WTC11 (cell line): ENCODE results near the gene CDCA8. TPM values are rescaled to one million over a fixed set of nuclear protein-coding genes. Genes with fewer than 3 reads are reported as not detected.

Source experiments
- ATAC-seq: fragments of 200-7000 bp; cut with Tn5 transposase; 2 replicates; pipeline ENCODE4 v1.10.0; 2021; ENCODE audit warnings: mild to moderate bottlenecking, moderate library complexity
- CTCF ChIA-PET: fragments of 300-600 bp; sonication (Branson Sonifier 250); formaldehyde crosslinking; loops from one replicate; lab custom pipeline; 2021; ENCODE audit warnings: antibody characterized with exemption; lab: Charles Lee
- POLR2A ChIA-PET: fragments of 350-600 bp; sonication (Branson Sonifier 250); formaldehyde crosslinking; loops from one replicate; lab custom pipeline; 2021; ENCODE audit warnings: antibody characterized with exemption; lab: Charles Lee
- DNase-seq: peaks from one replicate; pipeline ENCODE4 v3.0.0; 2021; ENCODE audit warnings: low spot score
- H3K27ac Mint-ChIP-seq: 2 replicates; pipeline ENCODE4 v1.8.0; 2021; ENCODE audit warnings: mixed read lengths
- H3K27me3 Mint-ChIP-seq: 2 replicates; pipeline ENCODE4 v1.8.0; 2021; ENCODE audit warnings: low read depth, mild to moderate bottlenecking, moderate library complexity, mixed read lengths
- H3K36me3 Mint-ChIP-seq: 2 replicates; pipeline ENCODE4 v1.8.0; 2021; ENCODE audit warnings: mixed read lengths
- H3K4me1 Mint-ChIP-seq: 2 replicates; pipeline ENCODE4 v1.8.0; 2022; ENCODE audit warnings: mixed read lengths
- H3K4me3 Mint-ChIP-seq: 2 replicates; pipeline ENCODE4 v1.8.0; 2021; ENCODE audit warnings: mild to moderate bottlenecking, moderate library complexity, mixed read lengths
- H3K9me3 Mint-ChIP-seq: 2 replicates; pipeline ENCODE4 v1.8.0; 2021; ENCODE audit warnings: mixed read lengths
- CBFB ChIP-seq: sonication (generic); formaldehyde crosslinking; IDR thresholded peaks from 2 replicates; pipeline ENCODE4 v1.8.1; 2022; ENCODE audit warnings: mild to moderate bottlenecking, low read depth, missing genetic modification reagents
- ELF4 ChIP-seq: sonication (generic); formaldehyde crosslinking; IDR thresholded peaks from 2 replicates; pipeline ENCODE4 v1.8.1; 2022; ENCODE audit warnings: low read depth, mild to moderate bottlenecking, moderate library complexity, missing genetic modification reagents
- FOXJ3 ChIP-seq: sonication (generic); formaldehyde crosslinking; IDR thresholded peaks from 2 replicates; pipeline ENCODE4 v1.9.0; 2021; ENCODE audit warnings: missing genetic modification reagents, mild to moderate bottlenecking, borderline replicate concordance
- FOXK1 ChIP-seq: sonication (generic); formaldehyde crosslinking; IDR thresholded peaks from 2 replicates; pipeline ENCODE4 v1.8.0; 2022; ENCODE audit warnings: mild to moderate bottlenecking, moderate library complexity, missing genetic modification reagents
- GABPB1 ChIP-seq: sonication (generic); formaldehyde crosslinking; IDR thresholded peaks from 2 replicates; pipeline ENCODE4 v1.8.1; 2023; ENCODE audit warnings: mild to moderate bottlenecking, missing genetic modification reagents
- NFATC4 ChIP-seq: fragments of 250-450 bp; sonication (Bioruptor Pico); IDR thresholded peaks from 2 replicates; pipeline ENCODE4 v1.9.0; 2021; ENCODE audit warnings: mild to moderate bottlenecking
- NR2C2 ChIP-seq: sonication (generic); formaldehyde crosslinking; IDR thresholded peaks from 2 replicates; pipeline ENCODE4 v1.8.0; 2022; ENCODE audit warnings: mild to moderate bottlenecking, missing genetic modification reagents
- NR3C1 ChIP-seq: sonication (generic); formaldehyde crosslinking; conservative IDR thresholded peaks from 2 replicates; pipeline ENCODE4 v1.8.1; 2023; ENCODE audit warnings: low read depth, mild to moderate bottlenecking, missing genetic modification reagents
- OVOL2 ChIP-seq: fragments of 250-450 bp; sonication (Bioruptor Pico); IDR thresholded peaks from 2 replicates; pipeline ENCODE4 v1.9.0; 2021; ENCODE audit warnings: mild to moderate bottlenecking, borderline replicate concordance
- RELA ChIP-seq: sonication (generic); formaldehyde crosslinking; IDR thresholded peaks from 2 replicates; pipeline ENCODE4 v1.8.1; 2022; ENCODE audit warnings: missing genetic modification reagents, mild to moderate bottlenecking, borderline replicate concordance
- SMAD4 ChIP-seq: sonication (generic); formaldehyde crosslinking; IDR thresholded peaks from 2 replicates; pipeline ENCODE4 v1.8.0; 2022; ENCODE audit warnings: mild to moderate bottlenecking, missing genetic modification reagents
- SOX15 ChIP-seq: fragments of 250-450 bp; sonication (Bioruptor Pico); IDR thresholded peaks from 2 replicates; pipeline ENCODE4 v1.9.0; 2021; ENCODE audit warnings: mild to moderate bottlenecking
- TEAD4 ChIP-seq: sonication (generic); formaldehyde crosslinking; IDR thresholded peaks from 2 replicates; pipeline ENCODE4 v1.8.0; 2022; ENCODE audit warnings: mild to moderate bottlenecking, missing genetic modification reagents
- ZBTB21 ChIP-seq: sonication (generic); formaldehyde crosslinking; IDR thresholded peaks from 2 replicates; pipeline ENCODE4 v1.8.1; 2023; ENCODE audit warnings: mild to moderate bottlenecking, missing genetic modification reagents, borderline replicate concordance
- ZNF219 ChIP-seq: sonication (generic); formaldehyde crosslinking; IDR thresholded peaks from 2 replicates; pipeline ENCODE4 v1.8.0; 2023; ENCODE audit warnings: missing genetic modification reagents, mild to moderate bottlenecking, borderline replicate concordance
- ZNF317 ChIP-seq: sonication (generic); formaldehyde crosslinking; IDR thresholded peaks from 2 replicates; pipeline ENCODE4 v1.8.1; 2023; ENCODE audit warnings: low read depth, mild to moderate bottlenecking, moderate library complexity, missing genetic modification reagents, borderline replicate concordance
- ZNF396 ChIP-seq: fragments of 250-450 bp; sonication (Bioruptor Pico); IDR thresholded peaks from 2 replicates; pipeline ENCODE4 v1.8.0; 2021; ENCODE audit warnings: mild to moderate bottlenecking, moderate library complexity, borderline replicate concordance
- ZNF423 ChIP-seq: fragments of 250-450 bp; sonication (Bioruptor Pico); IDR thresholded peaks from 2 replicates; pipeline ENCODE4 v2.1.2; 2022; ENCODE audit warnings: mild to moderate bottlenecking, moderate library complexity
- total RNA-seq: library from RNA; stranded (reverse); gene quantifications from 3 replicates; pipeline ENCODE4 v1.2.3, GENCODE V29; 2021
- TF ChIP-seq, protein P1 (sequence below): sonication (generic); formaldehyde crosslinking; IDR thresholded peaks from 2 replicates; pipeline ENCODE4 v1.8.1; 2022; ENCODE audit warnings: low read depth, mild to moderate bottlenecking, moderate library complexity, missing genetic modification reagents, borderline replicate concordance
- TF ChIP-seq, protein P2 (sequence below): sonication (generic); formaldehyde crosslinking; IDR thresholded peaks from 2 replicates; pipeline ENCODE4 v1.8.0; 2023; ENCODE audit warnings: missing genetic modification reagents
- TF ChIP-seq, protein P3 (sequence below): sonication (generic); formaldehyde crosslinking; IDR thresholded peaks from 2 replicates; pipeline ENCODE4 v1.8.1; 2023; ENCODE audit warnings: mild to moderate bottlenecking, missing genetic modification reagents, moderate library complexity
- TF ChIP-seq, protein P4 (sequence below): sonication (generic); formaldehyde crosslinking; IDR thresholded peaks from 2 replicates; pipeline ENCODE4 v1.8.0; 2022; ENCODE audit warnings: mild to moderate bottlenecking, missing genetic modification reagents
- TF ChIP-seq, protein P5 (sequence below): sonication (generic); formaldehyde crosslinking; conservative IDR thresholded peaks from 2 replicates; pipeline ENCODE4 v1.8.1; 2023; ENCODE audit warnings: mild to moderate bottlenecking, low read depth, missing genetic modification reagents, moderate library complexity

The CDCA8 gene
- total RNA-seq, 1 experiment from 2014 or later: 47.7 TPM

DNA sequence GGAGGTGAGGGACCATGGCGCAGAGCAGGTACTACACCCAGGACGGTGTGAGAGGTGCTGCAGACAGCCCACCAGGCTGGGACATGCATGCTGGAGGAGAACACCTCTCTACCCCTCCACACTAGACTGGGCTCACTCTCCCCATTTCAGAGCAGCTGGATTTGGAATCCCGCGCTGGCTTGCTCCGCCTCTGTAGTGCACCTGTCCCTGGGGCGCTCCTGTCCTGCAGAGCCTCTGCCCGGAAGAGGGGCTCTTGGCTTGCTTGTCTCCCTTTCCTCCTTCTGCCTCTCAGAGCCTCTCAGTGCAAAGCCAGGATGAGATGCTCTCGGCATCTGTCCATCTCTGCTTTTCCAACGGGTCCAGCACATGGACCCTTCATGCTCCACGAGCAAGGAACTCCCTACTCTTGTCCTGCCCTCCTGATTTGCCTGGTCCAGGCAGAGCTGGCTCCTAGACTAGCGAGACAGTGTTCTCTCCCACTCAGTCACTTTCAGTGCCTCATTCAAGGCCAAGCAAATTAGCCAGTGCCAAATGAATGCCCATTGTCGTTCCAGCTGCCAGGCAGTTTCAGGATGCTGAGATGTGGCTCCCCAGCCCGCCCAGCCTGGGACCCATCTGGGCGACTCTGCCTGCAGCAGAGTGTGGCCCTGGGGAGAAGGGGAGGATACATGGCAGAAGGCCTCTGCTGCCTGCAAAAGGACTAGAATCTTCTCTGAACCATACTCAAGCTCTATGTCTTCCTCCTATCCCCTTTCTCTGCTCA is 33.7 kb downstream of the CDCA8 start (continued):
- TF ChIP-seq, protein P1, sequence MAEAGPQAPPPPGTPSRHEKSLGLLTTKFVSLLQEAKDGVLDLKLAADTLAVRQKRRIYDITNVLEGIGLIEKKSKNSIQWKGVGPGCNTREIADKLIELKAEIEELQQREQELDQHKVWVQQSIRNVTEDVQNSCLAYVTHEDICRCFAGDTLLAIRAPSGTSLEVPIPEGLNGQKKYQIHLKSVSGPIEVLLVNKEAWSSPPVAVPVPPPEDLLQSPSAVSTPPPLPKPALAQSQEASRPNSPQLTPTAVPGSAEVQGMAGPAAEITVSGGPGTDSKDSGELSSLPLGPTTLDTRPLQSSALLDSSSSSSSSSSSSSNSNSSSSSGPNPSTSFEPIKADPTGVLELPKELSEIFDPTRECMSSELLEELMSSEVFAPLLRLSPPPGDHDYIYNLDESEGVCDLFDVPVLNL (CRISPR knock-in tag): no peak
- no peak for TF ChIP-seq SOX15
- TF ChIP-seq ZNF396 (CRISPR knock-in tag): no peak
- TF ChIP-seq FOXK1 (CRISPR knock-in tag): no peak
- no peak for TF ChIP-seq FOXJ3 (CRISPR knock-in tag)
- TF ChIP-seq NR3C1 (CRISPR knock-in tag): no peak
- TF ChIP-seq RELA (CRISPR knock-in tag): no peak
- TF ChIP-seq ZNF219 (CRISPR knock-in tag): no peak
- TF ChIP-seq ZNF423 (CRISPR knock-in tag): no peak
- TF ChIP-seq SMAD4 (CRISPR knock-in tag): no peak
- no peak for TF ChIP-seq ZNF317 (CRISPR knock-in tag)
- no peak for TF ChIP-seq GABPB1 (CRISPR knock-in tag)
- TF ChIP-seq, all 79 proteins: peak for 0

DNA sequence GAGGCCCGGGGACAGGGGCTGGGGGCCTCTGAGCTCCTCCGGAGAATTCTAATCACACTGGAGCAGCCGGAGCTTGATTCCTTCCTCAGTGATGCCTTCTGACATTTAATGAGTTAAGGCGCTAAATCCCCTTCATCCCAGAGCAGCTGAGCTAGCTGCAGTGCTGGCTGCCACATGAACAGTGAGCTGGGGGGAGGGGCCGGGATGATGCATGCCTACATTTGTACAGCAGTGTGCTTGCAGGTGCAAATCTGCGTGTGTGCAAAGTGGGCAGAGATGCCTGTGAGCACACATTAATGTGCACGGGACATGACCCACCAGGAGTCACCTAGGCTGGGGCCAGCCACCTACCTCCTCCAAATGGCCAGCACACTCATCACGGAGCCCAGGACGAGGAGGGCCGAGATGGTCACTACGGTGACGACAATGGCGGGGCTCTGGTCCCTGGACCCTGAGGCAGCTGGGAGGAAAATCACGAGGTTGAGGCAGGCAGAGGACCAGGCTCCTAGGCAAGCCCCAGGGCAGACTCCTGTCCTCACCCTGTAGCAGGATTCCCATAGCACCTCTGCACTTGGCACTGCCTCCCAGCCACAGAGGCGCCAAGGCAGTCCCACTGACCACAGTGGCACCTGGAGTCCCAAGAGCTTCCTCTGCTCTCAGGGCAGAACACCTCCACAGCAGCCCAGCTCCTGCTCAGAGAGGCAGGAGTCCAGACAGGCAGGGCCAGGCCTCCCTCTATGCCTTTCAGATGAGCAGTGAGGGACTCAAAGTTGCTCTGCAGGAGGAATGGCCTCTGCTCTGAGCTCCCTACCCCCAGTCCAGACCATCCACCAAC is 34.7 kb downstream of the CDCA8 start:
- ATAC-seq (no peak), DNase-seq (no peak)
- no peak overlapping the region for H3K27ac Mint-ChIP-seq
- POLR2A ChIA-PET: interaction anchor here (0.6 kb wide), 1 partner anchor 269 kb away, joined by 8 read pairs; no protein-coding TSS in a partner anchor
- no peak overlapping the region for H3K4me3 Mint-ChIP-seq
- H3K4me1 Mint-ChIP-seq: peaks cover 6% of the 10 kb centered on the region; the same call in 1 of the 2 replicates
- peaks cover 7% of the 10 kb centered on the region; the same call in 1 of the 2 replicates for H3K27me3 Mint-ChIP-seq
- TF ChIP-seq, protein P2, sequence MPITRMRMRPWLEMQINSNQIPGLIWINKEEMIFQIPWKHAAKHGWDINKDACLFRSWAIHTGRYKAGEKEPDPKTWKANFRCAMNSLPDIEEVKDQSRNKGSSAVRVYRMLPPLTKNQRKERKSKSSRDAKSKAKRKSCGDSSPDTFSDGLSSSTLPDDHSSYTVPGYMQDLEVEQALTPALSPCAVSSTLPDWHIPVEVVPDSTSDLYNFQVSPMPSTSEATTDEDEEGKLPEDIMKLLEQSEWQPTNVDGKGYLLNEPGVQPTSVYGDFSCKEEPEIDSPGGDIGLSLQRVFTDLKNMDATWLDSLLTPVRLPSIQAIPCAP: no peak
- TF ChIP-seq, protein P3, sequence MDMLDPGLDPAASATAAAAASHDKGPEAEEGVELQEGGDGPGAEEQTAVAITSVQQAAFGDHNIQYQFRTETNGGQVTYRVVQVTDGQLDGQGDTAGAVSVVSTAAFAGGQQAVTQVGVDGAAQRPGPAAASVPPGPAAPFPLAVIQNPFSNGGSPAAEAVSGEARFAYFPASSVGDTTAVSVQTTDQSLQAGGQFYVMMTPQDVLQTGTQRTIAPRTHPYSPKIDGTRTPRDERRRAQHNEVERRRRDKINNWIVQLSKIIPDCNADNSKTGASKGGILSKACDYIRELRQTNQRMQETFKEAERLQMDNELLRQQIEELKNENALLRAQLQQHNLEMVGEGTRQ (CRISPR knock-in tag): no peak
- TF ChIP-seq ZBTB21 (CRISPR knock-in tag): no peak
- CTCF ChIA-PET: interaction anchor here (0.6 to 1.1 kb wide), 2 partner anchors 39 to 1216 kb away, joined by 3 to 4 read pairs; no protein-coding TSS in a partner anchor
- no peaks in the 10 kb centered on the region for H3K36me3 Mint-ChIP-seq
- H3K9me3 Mint-ChIP-seq: no peaks in the 10 kb centered on the region

DNA sequence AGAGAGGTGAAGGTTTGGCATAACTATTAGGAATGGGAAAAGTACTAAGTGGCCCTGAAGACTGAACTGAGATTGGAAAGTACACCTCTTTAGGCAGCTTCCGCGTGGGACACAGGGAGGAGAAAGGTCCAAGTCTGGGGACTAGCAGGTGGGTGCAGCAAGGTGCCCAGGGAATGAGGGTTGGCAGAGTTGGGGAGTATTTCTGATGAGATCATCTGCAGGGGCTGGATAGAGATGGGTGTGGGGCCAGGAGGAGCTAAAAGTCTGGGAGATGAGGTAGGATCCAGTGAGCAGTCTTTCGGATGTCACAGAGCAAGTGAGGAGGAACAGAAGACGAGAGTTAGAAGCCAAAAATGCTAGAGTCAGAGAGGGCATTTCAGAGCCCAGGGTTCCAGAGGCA is 36.1 kb downstream of the CDCA8 start:
- H3K27me3 Mint-ChIP-seq: peaks cover 9% of the 10 kb centered on the region
- peaks cover 5% of the 10 kb centered on the region; the same call in 1 of the 2 replicates for H3K4me1 Mint-ChIP-seq
- ChIA-PET POLR2A (no interaction called here), CTCF (no interaction called here)
- DNase-seq (no peak), ATAC-seq (no peak)
- H3K4me3 Mint-ChIP-seq: no peak overlapping the region
- no peaks in the 10 kb centered on the region for H3K36me3 Mint-ChIP-seq
- H3K9me3 Mint-ChIP-seq: no peaks in the 10 kb centered on the region
- TF ChIP-seq SOX15 (no peak), OVOL2 (CRISPR knock-in tag) (no peak), TEAD4 (no peak), FOXJ3 (CRISPR knock-in tag) (no peak), NR2C2 (no peak), ELF4 (no peak), NFATC4 (CRISPR knock-in tag) (no peak), CBFB (CRISPR knock-in tag) (no peak)
- TF ChIP-seq, protein P4, sequence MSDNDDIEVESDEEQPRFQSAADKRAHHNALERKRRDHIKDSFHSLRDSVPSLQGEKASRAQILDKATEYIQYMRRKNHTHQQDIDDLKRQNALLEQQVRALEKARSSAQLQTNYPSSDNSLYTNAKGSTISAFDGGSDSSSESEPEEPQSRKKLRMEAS (CRISPR knock-in tag): no peak
- TF ChIP-seq, protein P5, sequence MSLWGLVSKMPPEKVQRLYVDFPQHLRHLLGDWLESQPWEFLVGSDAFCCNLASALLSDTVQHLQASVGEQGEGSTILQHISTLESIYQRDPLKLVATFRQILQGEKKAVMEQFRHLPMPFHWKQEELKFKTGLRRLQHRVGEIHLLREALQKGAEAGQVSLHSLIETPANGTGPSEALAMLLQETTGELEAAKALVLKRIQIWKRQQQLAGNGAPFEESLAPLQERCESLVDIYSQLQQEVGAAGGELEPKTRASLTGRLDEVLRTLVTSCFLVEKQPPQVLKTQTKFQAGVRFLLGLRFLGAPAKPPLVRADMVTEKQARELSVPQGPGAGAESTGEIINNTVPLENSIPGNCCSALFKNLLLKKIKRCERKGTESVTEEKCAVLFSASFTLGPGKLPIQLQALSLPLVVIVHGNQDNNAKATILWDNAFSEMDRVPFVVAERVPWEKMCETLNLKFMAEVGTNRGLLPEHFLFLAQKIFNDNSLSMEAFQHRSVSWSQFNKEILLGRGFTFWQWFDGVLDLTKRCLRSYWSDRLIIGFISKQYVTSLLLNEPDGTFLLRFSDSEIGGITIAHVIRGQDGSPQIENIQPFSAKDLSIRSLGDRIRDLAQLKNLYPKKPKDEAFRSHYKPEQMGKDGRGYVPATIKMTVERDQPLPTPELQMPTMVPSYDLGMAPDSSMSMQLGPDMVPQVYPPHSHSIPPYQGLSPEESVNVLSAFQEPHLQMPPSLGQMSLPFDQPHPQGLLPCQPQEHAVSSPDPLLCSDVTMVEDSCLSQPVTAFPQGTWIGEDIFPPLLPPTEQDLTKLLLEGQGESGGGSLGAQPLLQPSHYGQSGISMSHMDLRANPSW (CRISPR knock-in tag): no peak
- no peak overlapping the region for H3K27ac Mint-ChIP-seq
